Iris pigment epithelial cell (primary cell): ENCODE data around the gene STN1.

Experiments
- DNase-seq: peaks from one replicate; pipeline ENCODE4 v3.0.0-alpha.2; 2011; ENCODE audit warnings: low read depth

The STN1 gene

GRCh38 chr10:103893817-103894216, 24.2 kb downstream of the STN1 start:
- no peak for DNase-seq

- DNase-seq: no peak
Measured at GRCh38 chr10:103892181-103892580, 25.8 kb downstream of the STN1 start.

GRCh38 chr10:103890688-103891087, 27.3 kb downstream of the STN1 start:
- DNase-seq: no peak

- no peak for DNase-seq
Measured at GRCh38 chr10:103890194-103890658, 27.8 kb downstream of the STN1 start.

- no peak for DNase-seq
Measured at GRCh38 chr10:103889121-103889720, 28.8 kb downstream of the STN1 start.

GRCh38 chr10:103888113-103888841, 29.7 kb downstream of the STN1 start:
- DNase-seq: peak; percentile 91

- DNase-seq: peak; percentile 71
Measured at GRCh38 chr10:103885617-103886016, 32.4 kb downstream of the STN1 start.

GRCh38 chr10:103884681-103885139, 33.3 kb downstream of the STN1 start:
- DNase-seq: peak; percentile 38

- no peak for DNase-seq
Measured at GRCh38 chr10:103882285-103883007, 35.5 kb downstream of the STN1 start.

GRCh38 chr10:103881416-103882284, 36.3 kb downstream of the STN1 start:
- DNase-seq: no peak

- DNase-seq: no peak
Measured at GRCh38 chr10:103879831-103880230, 38.2 kb downstream of the STN1 start.

GRCh38 chr10:103879409-103879808, 38.6 kb downstream of the STN1 start:
- DNase-seq: no peak

- no peak for DNase-seq
Measured at GRCh38 chr10:103877861-103878260, 40.1 kb downstream of the STN1 start.

- DNase-seq: no peak
Measured at GRCh38 chr10:103876155-103876554, 41.8 kb downstream of the STN1 start.

GRCh38 chr10:103874730-103875129, 43.3 kb downstream of the STN1 start:
- no peak for DNase-seq

- DNase-seq: peak; percentile 55
Measured at GRCh38 chr10:103872137-103872931, 45.6 kb downstream of the STN1 start.

GRCh38 chr10:103871006-103871405, 47.0 kb downstream of the STN1 start:
- no peak for DNase-seq

- peak; percentile 32 for DNase-seq
Measured at GRCh38 chr10:103870516-103870915, 47.5 kb downstream of the STN1 start.

GRCh38 chr10:103869336-103869735, 48.6 kb downstream of the STN1 start:
- no peak for DNase-seq

GRCh38 chr10:103868200-103868599, 49.8 kb downstream of the STN1 start:
- no peak for DNase-seq

- peak; percentile 47 for DNase-seq
Measured at GRCh38 chr10:103861505-103861904, 56.5 kb downstream of the STN1 start.
